Liver (tissue), 3 donors: ENCODE results near the gene ABCC10.
"Not testable (repeated sequence)": the region's sequence is repeated elsewhere in the genome, so short reads cannot be mapped to it uniquely, and the experiment has no call there.

Source experiments
- ATF3 ChIP-seq: IDR thresholded peaks from 2 replicates; pipeline ENCODE4 v1.6.1; 2016; ENCODE audit warnings: antibody characterized with exemption
- CTCF ChIP-seq: fragments of 150-350 bp; IDR thresholded peaks from 2 replicates; pipeline ENCODE4 v1.5.1; 2017; ENCODE audit warnings: improper control_type of control experiment, low read depth, low read length; ENCODE audit not compliant: missing input control
- EGR1 ChIP-seq, 2 donors: IDR thresholded peaks; 2 replicates each; pipeline ENCODE4 v1.6.1; 2016 to 2018; ENCODE audit warnings: antibody characterized with exemption in 2 of 2, low read depth in 2 of 2
- GABPA ChIP-seq, 2 donors: IDR thresholded peaks in 1 of 2; conservative IDR thresholded peaks in 1 of 2; 2 replicates each; pipeline ENCODE4 v1.6.1; 2016; ENCODE audit warnings: antibody characterized with exemption in 2 of 2, mild to moderate bottlenecking in 1 of 2, moderate library complexity in 1 of 2
- JUND ChIP-seq, 2 donors: IDR thresholded peaks; 2 replicates each; pipeline ENCODE4 v1.6.1; 2016; ENCODE audit warnings: antibody characterized with exemption in 2 of 2
- RAD21 ChIP-seq, 2 donors: IDR thresholded peaks; 2 replicates each; pipeline ENCODE4 v1.6.1; 2016; ENCODE audit warnings: antibody characterized with exemption in 2 of 2, mild to moderate bottlenecking in 2 of 2
- REST ChIP-seq: IDR thresholded peaks from 2 replicates; pipeline ENCODE4 v1.6.1; 2016; ENCODE audit warnings: antibody characterized with exemption, mild to moderate bottlenecking
- RXRA ChIP-seq, 2 donors: IDR thresholded peaks; 2 replicates each; pipeline ENCODE4 v1.6.1; 2017 to 2018; ENCODE audit warnings: antibody characterized with exemption in 2 of 2, mild to moderate bottlenecking in 1 of 2
- TAF1 ChIP-seq: conservative IDR thresholded peaks from 2 replicates; pipeline ENCODE4 v1.6.1; 2016; ENCODE audit warnings: antibody characterized with exemption, mild to moderate bottlenecking
- donor health status: healthy.
- donor health status: healthy.

- not testable (repeated sequence) for TF ChIP-seq EGR1 (IDR thresholded peaks at IDR 0.05; ENCODE audit: low read depth in 2 of 2); CTCF; GABPA (IDR thresholded peaks at IDR 0.05 in 1 of 2, conservative IDR thresholded peaks at IDR 0.05 in 1 of 2); JUND (IDR thresholded peaks at IDR 0.05); RAD21 (IDR thresholded peaks at IDR 0.05); TAF1; ATF3; RXRA (IDR thresholded peaks at IDR 0.05); REST
Measured at GRCh38 chr6:43390753-43391439, 36.4 kb upstream of the ABCC10 start.
